H1 (cell line): ENCODE data around the gene ABI2. TPM values are rescaled to one million over a fixed set of nuclear protein-coding genes. Genes with fewer than 3 reads are reported as not detected.

Experiments used
- CTCF ChIA-PET: fragments of 300-600 bp; sonication (Branson Sonifier 250); formaldehyde crosslinking; loops from one replicate; lab custom pipeline; 2021; ENCODE audit not compliant: partially characterized antibody; lab: Charles Lee
- POLR2A ChIA-PET: fragments of 300-600 bp; sonication (Branson Sonifier 250); formaldehyde crosslinking; loops from one replicate; lab custom pipeline; 2021; ENCODE audit warnings: inconsistent platforms; ENCODE audit not compliant: partially characterized antibody; lab: Charles Lee
- DNase-seq, 2 experiments: peaks; one replicate each; pipeline versions ENCODE4 v3.0.0 to v3.0.0-alpha.2; 2010 to 2022; ENCODE audit warnings: low spot score in 2 of 2, low read depth in 1 of 2, mixed read lengths in 1 of 2
- FAIRE-seq: peaks from 2 replicates; lab custom pipeline; 2011; peaks lifted over from hg19 to GRCh38; lab: Jason Lieb, UNC
- H2AFZ ChIP-seq: 2 replicates; pipeline ENCODE4 v1.8.1; 2012; ENCODE audit warnings: low read length, inconsistent platforms
- H2AK5ac ChIP-seq: 2 replicates; pipeline ENCODE4 v1.6.1; 2013; ENCODE audit warnings: low read depth, low read length
- H2BK120ac ChIP-seq: replicated peaks from 2 replicates; pipeline ENCODE3; 2013; ENCODE audit warnings: low read depth, low read length, inconsistent platforms
- H2BK12ac ChIP-seq: 2 replicates; pipeline ENCODE4 v1.6.1; 2013; ENCODE audit warnings: low read depth, low read length
- H2BK15ac ChIP-seq: 2 replicates; pipeline ENCODE4 v1.6.1; 2013; ENCODE audit warnings: low read length
- H2BK20ac ChIP-seq: 2 replicates; pipeline ENCODE4 v1.6.1; 2013; ENCODE audit warnings: low read length
- H2BK5ac ChIP-seq: 2 replicates; pipeline ENCODE4 v1.6.1; 2013; ENCODE audit warnings: low read depth, low read length
- H3K14ac ChIP-seq: 2 replicates; pipeline ENCODE4 v1.6.1; 2013; ENCODE audit warnings: inconsistent platforms; ENCODE audit not compliant: insufficient read length
- H3K18ac ChIP-seq: 2 replicates; pipeline ENCODE4 v1.6.1; 2013; ENCODE audit warnings: low read length; ENCODE audit errors: extremely low read depth
- H3K23ac ChIP-seq: 2 replicates; pipeline ENCODE4 v1.6.1; 2013; ENCODE audit warnings: inconsistent platforms; ENCODE audit not compliant: insufficient read length
- H3K23me2 ChIP-seq: 2 replicates; pipeline ENCODE4 v1.6.1; 2013; ENCODE audit warnings: low read depth, low read length
- H3K27ac ChIP-seq: 2 replicates; pipeline ENCODE4 v1.6.1; 2011; ENCODE audit warnings: low read depth, low read length, inconsistent platforms
- H3K27me3 ChIP-seq, 4 experiments: replicated peaks in 1 of 4; 1 replicate in 1 of 4; 2 replicates in 3 of 4; pipeline versions ENCODE4 v1.6.1 to v1.8.1; 2011 to 2013; ENCODE audit warnings: low read length in 3 of 4, mild to moderate bottlenecking in 3 of 4, inconsistent platforms in 2 of 4, mixed read lengths in 2 of 4, moderate library complexity in 1 of 4; ENCODE audit not compliant: control insufficient read depth in 3 of 4, insufficient read depth in 3 of 4; ENCODE audit errors: extremely low read depth in 1 of 4
- H3K36me3 ChIP-seq, 4 experiments: 2 replicates each; pipeline versions ENCODE4 v1.6.1 to v1.8.1; 2011 to 2013; ENCODE audit warnings: mild to moderate bottlenecking in 4 of 4, low read length in 3 of 4, moderate library complexity in 2 of 4, control low read depth in 1 of 4, inconsistent platforms in 1 of 4; ENCODE audit not compliant: insufficient read depth in 4 of 4, control insufficient read depth in 2 of 4
- H3K4ac ChIP-seq: replicated peaks from 2 replicates; pipeline ENCODE3; 2013; ENCODE audit warnings: low read length, low read depth, mixed read lengths, inconsistent platforms; ENCODE audit not compliant: insufficient read length
- H3K4me1 ChIP-seq, 4 experiments: replicated peaks in 1 of 4; 1 replicate in 1 of 4; 2 replicates in 3 of 4; pipeline versions ENCODE4 v1.6.1 to v1.8.1; 2011 to 2013; ENCODE audit warnings: low read length in 3 of 4, inconsistent platforms in 2 of 4, mixed read lengths in 1 of 4; ENCODE audit not compliant: insufficient read depth in 4 of 4, control insufficient read depth in 3 of 4
- H3K4me2 ChIP-seq, 2 experiments: 2 replicates each; pipeline versions ENCODE4 v1.6.1 to v1.8.1; 2011 to 2013; ENCODE audit warnings: low read depth in 2 of 2, low read length in 2 of 2, control low read depth in 1 of 2, inconsistent platforms in 1 of 2, mild to moderate bottlenecking in 1 of 2; ENCODE audit not compliant: insufficient read depth in 1 of 2
- H3K4me3 ChIP-seq, 4 experiments: fragments of 200-600, 300-600 bp in 1 of 4; sonication (generic), shearing (Covaris generic), sonication (Bioruptor Twin) in 1 of 4; 2 replicates each; pipeline versions ENCODE4 v1.5.1 to v1.8.1; 2011 to 2016; ENCODE audit warnings: low read length in 4 of 4, low read depth in 3 of 4, control low read depth in 2 of 4, inconsistent platforms in 2 of 4, mild to moderate bottlenecking in 2 of 4, mixed read lengths in 1 of 4, moderate library complexity in 1 of 4; ENCODE audit not compliant: insufficient read depth in 2 of 4; ENCODE audit errors: extremely low read depth in 1 of 4
- H3K56ac ChIP-seq: replicated peaks from 2 replicates; pipeline ENCODE3; 2013; ENCODE audit warnings: low read depth, mild to moderate bottlenecking, mixed read lengths, low read length, inconsistent platforms; ENCODE audit not compliant: insufficient read length
- H3K79me1 ChIP-seq: 2 replicates; pipeline ENCODE4 v1.6.1; 2013; ENCODE audit warnings: low read depth, low read length, control low read depth
- H3K79me2 ChIP-seq, 2 experiments: 2 replicates each; pipeline versions ENCODE4 v1.6.1 to v1.8.1; 2012 to 2013; ENCODE audit warnings: low read length in 2 of 2, mild to moderate bottlenecking in 2 of 2, inconsistent platforms in 1 of 2; ENCODE audit not compliant: insufficient read depth in 2 of 2, control insufficient read depth in 1 of 2
- H3K9ac ChIP-seq, 4 experiments: replicated peaks in 1 of 4; 1 replicate in 1 of 4; 2 replicates in 3 of 4; pipeline versions ENCODE4 v1.6.1 to v1.8.1; 2011 to 2013; ENCODE audit warnings: low read depth in 3 of 4, low read length in 3 of 4, control low read depth in 2 of 4, mild to moderate bottlenecking in 2 of 4, moderate library complexity in 2 of 4, inconsistent platforms in 1 of 4; ENCODE audit errors: extremely low read depth in 1 of 4
- H3K9me3 ChIP-seq, 2 experiments: 2 replicates each; pipeline versions ENCODE4 v1.6.1 to v1.8.1; 2012 to 2013; ENCODE audit warnings: mild to moderate bottlenecking in 2 of 2, moderate library complexity in 2 of 2, control low read depth in 1 of 2, inconsistent platforms in 1 of 2, low read depth in 1 of 2, low read length in 1 of 2, mixed read lengths in 1 of 2; ENCODE audit not compliant: insufficient read depth in 2 of 2
- H4K20me1 ChIP-seq, 2 experiments: replicated peaks in 1 of 2; 2 replicates each; pipeline versions ENCODE3 to v1.8.1; 2011 to 2013; ENCODE audit warnings: inconsistent platforms in 2 of 2, low read length in 2 of 2, mild to moderate bottlenecking in 1 of 2; ENCODE audit not compliant: insufficient read depth in 2 of 2, control insufficient read depth in 1 of 2
- H4K5ac ChIP-seq: 2 replicates; pipeline ENCODE4 v1.6.1; 2013; ENCODE audit warnings: low read length, low read depth, mixed read lengths, inconsistent platforms; ENCODE audit not compliant: insufficient read length
- H4K8ac ChIP-seq: 2 replicates; pipeline ENCODE4 v1.8.0; 2013; ENCODE audit warnings: mild to moderate bottlenecking, moderate library complexity, low read length, inconsistent platforms; ENCODE audit not compliant: insufficient read depth; ENCODE audit errors: extremely low read depth
- H4K91ac ChIP-seq: replicated peaks from 2 replicates; pipeline ENCODE3; 2013; ENCODE audit warnings: low read length, mixed read lengths, inconsistent platforms; ENCODE audit not compliant: insufficient read length
- BCL11A ChIP-seq, 2 experiments: IDR thresholded peaks; one replicate each; pipeline ENCODE4 v1.6.1; 2011; ENCODE audit warnings: low read depth in 2 of 2, low read length in 2 of 2, mild to moderate bottlenecking in 2 of 2
- CTBP2 ChIP-seq: IDR thresholded peaks from 2 replicates; pipeline ENCODE4 v1.7.0; 2011; ENCODE audit warnings: borderline replicate concordance, mild to moderate bottlenecking, moderate library complexity, mixed read lengths, low read length; ENCODE audit not compliant: insufficient read depth, insufficient read length
- EGR1 ChIP-seq: IDR thresholded peaks from 2 replicates; pipeline ENCODE4 v1.6.1; 2011; ENCODE audit warnings: low read depth, low read length, borderline replicate concordance
- HDAC2 ChIP-seq, 2 experiments: fragments of 300-600 bp in 1 of 2; sonication (generic) in 1 of 2; IDR thresholded peaks; 2 replicates each; pipeline ENCODE4 v1.6.1; 2011 to 2012; ENCODE audit warnings: low read depth in 2 of 2, low read length in 2 of 2, mild to moderate bottlenecking in 2 of 2, moderate library complexity in 2 of 2, borderline replicate concordance in 1 of 2, inconsistent platforms in 1 of 2
- JUN ChIP-seq: IDR thresholded peaks from 2 replicates; pipeline ENCODE4 v1.6.1; 2011; ENCODE audit warnings: low read depth, mild to moderate bottlenecking, improper control_type of control experiment, low read length
- KDM4A ChIP-seq: IDR thresholded peaks from one replicate; pipeline ENCODE4 v1.7.1; 2012; ENCODE audit warnings: low read depth, mild to moderate bottlenecking, moderate library complexity, low read length, inconsistent platforms; ENCODE audit not compliant: severe bottlenecking
- NANOG ChIP-seq: IDR thresholded peaks from 2 replicates; pipeline ENCODE4 v1.6.1; 2011; ENCODE audit warnings: low read length, low read depth, mild to moderate bottlenecking, inconsistent platforms; ENCODE audit not compliant: insufficient read depth, poor library complexity, severe bottlenecking
- PHF8 ChIP-seq: fragments of 200-600 bp; sonication (generic); conservative IDR thresholded peaks from 2 replicates; pipeline ENCODE4 v1.7.1; 2012; ENCODE audit warnings: low read depth, mild to moderate bottlenecking, inconsistent platforms, low read length, moderate library complexity
- RXRA ChIP-seq: IDR thresholded peaks from 2 replicates; pipeline ENCODE4 v1.6.1; 2011; ENCODE audit warnings: low read depth, mild to moderate bottlenecking, low read length, moderate library complexity; ENCODE audit not compliant: insufficient read depth
- SIRT6 ChIP-seq: IDR thresholded peaks from one replicate; pipeline ENCODE4 v1.7.1; 2012; ENCODE audit warnings: low read length, inconsistent platforms
- SP4 ChIP-seq: IDR thresholded peaks from 2 replicates; pipeline ENCODE4 v1.6.1; 2012; ENCODE audit warnings: low read length, inconsistent platforms
- SRF ChIP-seq: IDR thresholded peaks from 2 replicates; pipeline ENCODE4 v1.6.1; 2011; ENCODE audit warnings: mild to moderate bottlenecking, low read depth, low read length, moderate library complexity
- SUZ12 ChIP-seq: fragments of 200-600 bp; sonication (generic); IDR thresholded peaks from 2 replicates; pipeline ENCODE4 v1.6.1; 2012; ENCODE audit warnings: mild to moderate bottlenecking, inconsistent platforms, low read length, moderate library complexity, mixed read lengths
- WGBS, 2 experiments: shearing (Covaris generic) in 1 of 2; methylation state at CpG; one replicate each; pipeline versions ENCODE4 v1.1.6 to v1.1.7; 2013 to 2015; ENCODE audit warnings: low lambda C conversion rate in 2 of 2, mixed read lengths in 2 of 2, inconsistent platforms in 1 of 2, low coverage in 1 of 2, missing lambda C conversion rate in 1 of 2; ENCODE audit not compliant: insufficient replicate concordance in 2 of 2, insufficient coverage in 1 of 2, insufficient read length in 1 of 2; ENCODE audit errors: extremely low coverage in 1 of 2, missing lambda C conversion rate in 1 of 2; 5-methylcytosine and 5-hydroxymethylcytosine counted together
- polyA plus RNA-seq, 7 experiments: library from polyadenylated mRNA; depleted of rRNA in 3 of 7; stranded (reverse) in 5 of 7; unstranded in 2 of 7; fragments of >200 nt in 5 of 7; fragments of 200-250 nt in 2 of 7; gene quantifications; 1 replicate in 5 of 7; 2 replicates in 1 of 7; 4 replicates in 1 of 7; pipeline versions ENCODE4 v1.2.1 to v1.2.3, GENCODE V29; 2011 to 2013; ENCODE audit warnings: missing spikeins in 2 of 7, mixed read lengths in 2 of 7
- total RNA-seq: library from RNA; stranded (reverse); fragmentation: NEBNext Ultra II Directional; extraction: Animal tissue kit (Norgen Biotek cat#: 25700); gene quantifications from 2 replicates; pipeline ENCODE4 v1.2.1, GENCODE V29; 2021

The ABI2 gene
- total and polyA plus RNA-seq, 2 of the 8 experiments (the other 6 are each of a cell fraction or from before 2014, with no cell fraction given) = 62.3 to 118 TPM

- H3K14ac ChIP-seq = no peak overlapping the region
- no peak overlapping the region for H2BK120ac ChIP-seq
- no peak overlapping the region for H3K56ac ChIP-seq
- H2AK5ac ChIP-seq = no peak overlapping the region
- no peak overlapping the region for H3K18ac ChIP-seq
- no peak overlapping the region for H4K5ac ChIP-seq
- WGBS, 2 experiments = 91% methylated on average over 7 of the region's 7 CpGs; no CpG with 5 or more reads in 1 of the 2 experiments
- H3K4me1 ChIP-seq = no peaks in the 10 kb centered on the region; a peak in 1 of 7 replicates
- H2BK12ac ChIP-seq = no peak overlapping the region
- no peak overlapping the region for H3K4me3 ChIP-seq
- no peak overlapping the region for H4K91ac ChIP-seq
- no peak overlapping the region for H2BK15ac ChIP-seq
- H4K20me1 ChIP-seq = peaks cover 0 to 5% of the 10 kb centered on the region in 2 experiments
- H2AFZ ChIP-seq = no peak overlapping the region
- H3K79me2 ChIP-seq = no peaks in the 10 kb centered on the region
- no peak overlapping the region for H3K23ac ChIP-seq
- no peak overlapping the region for H3K9ac ChIP-seq
- no peak overlapping the region for H4K8ac ChIP-seq
- DNase-seq (no peak), FAIRE-seq (no peak)
- peaks cover 4 to 34% (median 14%) of the 10 kb centered on the region in 4 experiments; a peak in 7 of 8 replicates for H3K36me3 ChIP-seq
- H3K27me3 ChIP-seq = no peaks in the 10 kb centered on the region
- H3K23me2 ChIP-seq = no peaks in the 10 kb centered on the region
- H3K4ac ChIP-seq = no peak overlapping the region
- ChIA-PET POLR2A (interaction anchor here (1.2 kb wide), 1 partner anchor 18 kb away, joined by 3 read pairs; no protein-coding TSS in a partner anchor), CTCF (interaction anchor here (0.6 to 0.9 kb wide), 3 partner anchors 8 to 494 kb away, joined by 3 read pairs; no protein-coding TSS in a partner anchor)
- H3K4me2 ChIP-seq = no peak overlapping the region
- no peak overlapping the region for H2BK20ac ChIP-seq
- H3K79me1 ChIP-seq = no peaks in the 10 kb centered on the region
- H3K9me3 ChIP-seq = no peaks in the 10 kb centered on the region
- no peak overlapping the region for H2BK5ac ChIP-seq
- no peak overlapping the region for H3K27ac ChIP-seq
- TF ChIP-seq BCL11A (IDR thresholded peaks at IDR 0.05; ENCODE audit: low read depth in 2 of 2, low read length in 2 of 2) (no peak), HDAC2 (IDR thresholded peaks at IDR 0.05; ENCODE audit: borderline replicate concordance in 1 of 2, low read depth in 2 of 2, low read length in 2 of 2) (no peak), SUZ12 (no peak), CTBP2 (no peak), EGR1 (no peak), JUN (no peak), SRF (no peak), RXRA (no peak), SP4 (no peak), NANOG (no peak), SIRT6 (no peak), KDM4A (no peak), PHF8 (no peak)
Measured at GRCh38 chr2:203444738-203445137, 116.5 kb downstream of the ABI2 start.
